GM21360 (cell line): ENCODE data around the gene ARVCF.

ENCODE experiments used
- ATAC-seq: cut with Tn5 transposase; IDR thresholded peaks from one replicate; pipeline ENCODE4 v1.9.1; 2021; ENCODE audit warnings: mild to moderate bottlenecking, moderate library complexity; ENCODE audit not compliant: unreplicated experiment

The ARVCF gene

DNA sequence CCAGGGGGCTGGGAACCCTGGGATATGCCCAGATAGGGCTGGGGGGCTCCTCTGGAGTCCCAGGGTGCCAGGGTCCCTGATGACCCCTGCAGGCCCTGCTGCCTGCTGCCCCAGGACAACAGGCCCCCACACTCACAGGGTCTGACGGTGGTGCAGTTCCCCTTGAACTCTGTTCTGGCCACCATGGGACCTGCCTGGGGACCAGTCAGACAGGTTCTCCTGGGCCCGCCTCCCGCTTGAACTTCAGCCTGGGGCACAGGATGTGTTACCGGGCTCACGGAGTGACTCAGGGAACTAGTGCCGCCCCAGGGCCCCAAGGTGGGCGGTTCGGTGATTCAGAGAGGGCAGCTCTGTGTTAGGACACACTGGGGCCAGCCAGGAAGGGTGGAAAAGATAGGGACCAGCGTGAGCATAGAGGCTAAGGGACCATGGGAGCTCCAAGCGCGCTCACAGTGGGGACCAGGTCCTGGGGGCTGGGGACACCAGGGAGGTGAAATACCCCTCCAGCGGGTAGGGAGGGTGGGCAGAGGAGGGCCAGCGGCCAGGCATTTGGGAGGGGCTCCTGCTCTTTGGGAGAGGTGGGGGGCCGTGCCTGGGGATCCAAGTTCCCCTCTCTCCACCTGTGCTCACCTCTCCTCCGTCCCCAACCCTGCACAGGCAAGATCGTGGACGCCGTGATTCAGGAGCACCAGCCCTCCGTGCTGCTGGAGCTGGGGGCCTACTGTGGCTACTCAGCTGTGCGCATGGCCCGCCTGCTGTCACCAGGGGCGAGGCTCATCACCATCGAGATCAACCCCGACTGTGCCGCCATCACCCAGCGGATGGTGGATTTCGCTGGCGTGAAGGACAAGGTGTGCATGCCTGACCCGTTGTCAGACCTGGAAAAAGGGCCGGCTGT lies 53.5 kb downstream of the ARVCF start:
- no peak for ATAC-seq

DNA sequence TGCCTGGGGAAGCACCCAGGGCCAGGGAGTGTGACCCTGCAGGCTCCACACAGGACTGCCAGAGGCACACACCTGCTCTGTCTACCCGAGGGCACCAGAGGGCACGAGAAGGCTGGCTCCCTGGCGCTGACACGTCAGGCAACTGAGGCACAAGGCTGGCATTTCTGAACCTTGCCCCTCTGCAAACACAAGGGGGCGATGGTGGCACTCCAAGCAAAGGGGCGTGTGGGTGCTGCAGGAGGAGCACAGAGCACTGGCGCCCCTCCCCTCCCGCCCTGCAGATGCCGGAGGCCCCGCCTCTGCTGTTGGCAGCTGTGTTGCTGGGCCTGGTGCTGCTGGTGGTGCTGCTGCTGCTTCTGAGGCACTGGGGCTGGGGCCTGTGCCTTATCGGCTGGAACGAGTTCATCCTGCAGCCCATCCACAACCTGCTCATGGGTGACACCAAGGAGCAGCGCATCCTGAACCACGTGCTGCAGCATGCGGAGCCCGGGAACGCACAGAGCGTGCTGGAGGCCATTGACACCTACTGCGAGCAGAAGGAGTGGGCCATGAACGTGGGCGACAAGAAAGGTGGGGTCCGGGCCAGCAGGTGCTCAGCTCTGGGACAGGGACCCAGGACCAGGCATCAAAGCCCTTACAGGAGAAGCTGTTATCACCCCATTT lies 54.2 kb downstream of the ARVCF start:
- ATAC-seq, result no peak

DNA sequence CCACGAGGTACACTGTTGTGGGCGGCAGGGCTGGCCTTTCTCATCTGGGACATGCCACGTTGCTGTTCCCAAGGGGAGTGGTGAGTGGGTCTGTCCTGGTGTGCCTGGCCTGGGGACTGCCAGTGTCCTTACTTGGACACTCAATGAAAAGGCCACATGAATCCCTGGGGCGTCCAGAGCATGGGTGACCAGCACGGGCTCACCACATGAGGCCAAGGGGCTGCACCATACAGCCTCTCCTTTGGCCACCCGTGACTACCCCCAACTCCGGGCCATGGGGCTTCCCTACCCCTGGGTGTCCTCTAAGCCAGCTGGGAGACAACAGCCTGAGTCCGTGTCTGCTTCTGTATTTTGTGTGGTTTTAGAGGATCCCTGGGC lies 54.8 kb downstream of the ARVCF start:
- no peak for ATAC-seq

DNA sequence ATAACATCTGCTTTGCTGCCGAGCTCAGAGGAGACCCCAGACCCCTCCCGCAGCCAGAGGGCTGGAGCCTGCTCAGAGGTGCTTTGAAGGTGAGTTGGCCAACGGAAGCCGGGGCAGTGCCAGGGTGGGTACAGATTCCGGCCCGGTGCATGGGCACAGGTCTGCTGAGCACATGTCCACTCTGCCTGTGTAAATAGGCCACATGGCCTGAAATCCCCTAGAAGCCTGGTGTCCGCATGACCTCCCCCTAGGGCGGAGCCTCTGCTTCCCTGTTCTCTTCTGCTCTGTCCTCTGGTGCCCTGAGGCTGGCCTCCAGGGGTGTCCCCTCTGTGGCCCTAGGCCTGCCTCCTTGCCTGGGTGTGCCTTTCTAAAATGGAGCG lies 55.4 kb downstream of the ARVCF start:
- no peak for ATAC-seq

DNA sequence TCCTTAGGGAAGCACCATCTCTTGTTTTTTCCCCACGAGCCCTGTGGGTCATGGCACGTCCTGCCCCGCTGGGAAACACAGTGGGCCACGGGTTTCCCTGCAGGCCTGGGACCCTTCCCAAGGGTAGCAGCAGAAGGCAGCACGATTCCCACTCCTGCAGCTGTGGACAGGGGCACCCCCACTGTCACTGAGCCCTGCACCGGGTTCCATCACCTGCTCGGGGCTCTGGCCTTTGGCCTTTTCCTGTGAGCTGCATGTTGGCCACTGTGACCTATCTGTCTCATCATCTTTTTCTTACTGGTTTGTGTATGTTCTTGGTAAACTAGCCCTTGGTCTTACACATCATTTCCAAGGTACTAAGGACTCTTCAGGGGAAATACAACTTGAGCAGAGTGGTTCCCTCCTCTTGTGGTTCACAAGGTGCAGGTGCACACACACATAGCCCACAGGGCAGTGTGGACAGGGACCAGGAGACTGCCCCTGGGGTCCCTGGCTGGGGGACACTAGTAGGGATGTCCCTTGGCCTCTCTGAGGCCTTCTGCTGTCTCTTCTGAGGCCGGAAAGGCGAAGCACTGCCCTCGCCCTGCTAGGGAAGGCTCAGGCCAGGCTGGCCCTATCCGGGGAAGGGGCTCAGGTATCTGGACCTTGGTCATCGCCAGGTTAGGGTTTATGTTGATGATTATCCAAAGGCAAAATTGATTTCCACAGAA lies 56.0 kb downstream of the ARVCF start:
- ATAC-seq, result no peak

DNA sequence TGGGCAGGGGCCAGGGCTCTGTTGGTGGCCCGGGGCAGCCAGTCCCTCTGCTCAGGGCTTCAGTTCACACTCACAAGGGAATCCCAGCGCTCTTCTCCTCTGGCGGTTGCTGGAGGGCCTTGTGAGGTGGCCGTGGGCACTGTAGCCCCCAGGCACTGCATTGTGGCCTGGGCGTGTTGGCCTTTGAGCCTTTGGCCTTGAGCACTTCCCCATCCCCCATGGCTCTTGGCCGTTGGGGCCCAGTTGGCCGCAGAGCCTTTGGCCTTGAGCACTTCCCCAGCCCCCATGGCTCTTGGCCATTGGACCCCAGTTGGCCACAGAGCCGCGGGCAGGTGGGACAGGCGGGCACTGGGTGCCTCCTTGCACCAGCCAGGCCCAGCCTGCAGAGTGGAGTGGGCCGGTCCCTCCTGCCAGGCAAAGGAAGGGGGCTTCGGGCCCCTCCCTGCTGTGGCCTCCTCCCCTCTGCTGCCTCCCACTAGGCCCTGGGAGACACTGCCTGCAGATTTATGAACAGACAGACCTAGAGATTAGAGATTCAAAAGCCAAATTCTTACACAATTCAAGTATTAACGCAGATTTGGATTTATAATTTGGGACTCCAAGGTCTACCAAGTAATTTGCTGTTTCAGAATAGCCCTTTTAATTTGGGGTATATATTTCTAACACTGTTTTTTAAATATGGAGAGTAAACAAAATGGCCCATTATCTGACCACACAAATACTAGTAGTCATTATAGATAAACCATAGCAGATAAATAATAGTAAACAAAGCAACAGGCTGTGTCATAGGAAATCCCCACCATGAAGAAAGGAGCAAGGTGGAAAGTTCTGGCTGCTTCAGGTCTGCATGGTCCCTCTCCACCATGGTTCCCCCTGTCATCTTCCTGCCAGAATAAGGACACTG lies 56.8 kb downstream of the ARVCF start:
- no peak for ATAC-seq

DNA sequence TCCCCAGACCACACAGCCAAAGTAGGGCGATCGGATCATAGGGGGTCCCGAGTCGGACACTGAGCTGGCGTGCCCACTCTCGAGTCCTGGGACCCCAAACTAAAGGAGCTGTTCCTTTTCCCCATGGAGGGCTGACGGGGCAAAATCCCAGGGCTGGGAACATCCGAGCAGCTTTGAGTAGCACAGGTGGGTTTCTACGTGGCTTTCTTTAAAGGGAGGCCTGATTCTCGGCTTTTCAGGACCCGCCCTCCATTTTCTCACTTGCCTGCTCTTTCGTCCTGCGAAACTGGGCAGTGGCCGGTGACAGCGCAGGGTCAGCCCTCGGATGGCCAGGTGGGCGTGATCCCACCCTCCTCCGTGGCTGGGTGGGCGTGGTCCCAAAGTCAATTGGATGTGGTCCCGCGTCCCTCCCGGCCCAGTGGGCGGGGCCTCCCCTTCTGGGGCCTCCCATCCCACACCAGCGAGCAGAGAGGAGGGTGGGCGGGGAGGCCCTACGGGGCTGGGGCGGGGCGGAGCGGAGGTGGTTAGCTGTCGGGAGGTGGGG lies 57.5 kb downstream of the ARVCF start:
- ATAC-seq, result no peak

DNA sequence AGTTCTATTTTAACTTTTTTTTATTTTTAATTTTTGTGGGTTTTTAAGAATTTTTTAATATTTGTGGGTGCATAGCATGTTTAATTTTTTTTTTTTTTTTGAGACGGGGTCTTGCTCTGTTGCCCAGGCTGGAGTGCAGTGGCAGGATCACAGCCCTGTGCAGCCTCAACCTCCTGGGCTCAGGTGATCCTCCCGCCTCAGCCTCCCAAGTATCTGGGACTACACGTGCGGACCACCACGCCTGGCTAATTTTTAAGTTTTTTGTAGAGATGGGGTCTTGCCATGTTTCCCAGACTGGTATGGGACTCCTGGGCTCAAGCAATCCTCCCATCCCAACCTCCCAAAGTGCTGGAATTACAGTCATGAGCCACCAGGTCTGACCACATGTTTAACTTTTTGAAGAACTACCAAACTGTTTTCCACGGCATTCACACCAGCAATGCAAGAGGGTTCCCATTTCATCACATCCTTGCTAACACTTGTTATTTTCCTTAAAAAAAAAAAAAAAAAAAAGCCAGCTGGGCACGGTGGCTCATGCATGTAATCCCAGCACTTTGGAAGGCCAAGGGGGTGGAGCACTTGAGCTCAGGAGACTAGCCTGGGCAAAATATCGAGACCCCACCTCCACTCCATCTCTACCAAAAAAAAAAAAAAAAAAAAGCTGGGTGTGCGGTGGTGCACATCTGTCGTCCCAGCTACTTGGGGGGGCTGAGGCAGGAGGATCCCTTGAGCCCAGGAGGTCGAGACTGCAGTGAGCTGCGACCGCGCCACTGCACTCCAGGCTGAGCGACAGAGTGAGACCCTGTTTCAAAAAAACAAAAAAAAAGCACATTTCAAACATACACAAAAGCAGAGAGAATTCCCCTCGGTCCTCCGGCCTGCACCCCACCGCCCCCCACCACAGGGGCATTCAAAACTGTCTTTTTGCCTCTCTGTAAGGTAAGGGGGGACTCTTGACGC lies 58.3 kb downstream of the ARVCF start:
- ATAC-seq, result no peak

DNA sequence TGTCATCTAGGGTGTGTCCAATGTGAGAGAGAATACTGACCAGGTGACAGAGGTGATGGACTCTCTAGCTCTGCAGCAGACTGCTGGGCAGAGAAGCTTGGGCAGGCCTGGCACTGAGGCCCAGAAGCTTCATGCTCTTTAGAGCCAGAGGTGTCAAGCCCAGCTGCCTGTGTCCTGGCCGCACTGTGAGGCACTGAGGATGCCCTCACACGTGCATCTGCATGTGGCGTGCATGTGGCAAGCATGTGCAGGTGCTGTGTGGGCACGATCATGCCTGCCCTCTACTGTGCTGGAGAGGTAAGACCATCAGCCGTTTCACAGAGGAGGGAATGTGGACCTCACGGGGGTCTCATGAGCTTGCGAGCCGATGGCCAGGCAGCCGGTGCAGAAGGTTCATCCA lies 59.2 kb downstream of the ARVCF start:
- ATAC-seq, result no peak

DNA sequence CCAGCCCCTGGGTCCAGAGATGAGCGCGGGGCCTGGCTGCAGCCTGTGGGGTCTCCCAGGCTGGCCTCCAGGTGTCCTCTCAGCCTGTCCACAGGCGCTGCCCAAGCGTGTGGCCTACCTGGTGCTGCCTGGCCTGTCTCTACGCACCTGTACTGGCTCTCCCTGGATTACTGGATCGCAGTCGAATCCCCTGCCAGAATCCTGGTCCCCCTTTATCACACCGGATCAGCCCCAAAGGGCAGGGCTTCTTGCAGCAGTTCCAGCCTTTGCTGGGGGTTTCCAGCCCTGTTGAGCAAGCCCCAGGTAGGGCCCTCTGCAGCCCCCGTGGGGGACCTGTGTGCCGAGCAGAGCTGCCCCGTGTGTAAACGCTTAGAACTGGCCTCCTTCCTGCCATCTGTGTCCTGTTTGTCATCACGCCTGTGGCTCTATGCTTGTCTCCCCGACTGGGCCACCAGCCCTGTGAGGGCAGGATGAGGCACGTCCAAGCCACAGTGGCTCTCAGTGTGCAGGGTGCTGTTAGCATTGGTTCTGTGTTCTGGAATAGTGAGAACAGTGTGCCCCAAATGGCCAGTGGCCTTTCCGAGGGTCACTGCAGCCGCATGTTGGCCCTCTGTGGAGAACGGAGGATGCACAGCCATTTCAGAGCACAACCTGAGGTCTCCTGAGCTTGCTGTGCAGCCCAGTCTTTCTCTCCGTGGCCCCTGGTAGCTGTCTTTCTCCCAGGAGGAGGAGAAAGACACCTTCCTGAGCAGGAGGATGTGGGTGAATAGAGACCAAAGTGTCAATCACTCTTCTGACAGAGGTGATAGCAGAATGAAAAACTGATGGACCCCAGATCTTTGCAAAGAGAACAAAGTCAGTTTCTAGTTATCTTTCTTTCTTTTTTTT lies 61.1 kb downstream of the ARVCF start:
- ATAC-seq, result no peak

DNA sequence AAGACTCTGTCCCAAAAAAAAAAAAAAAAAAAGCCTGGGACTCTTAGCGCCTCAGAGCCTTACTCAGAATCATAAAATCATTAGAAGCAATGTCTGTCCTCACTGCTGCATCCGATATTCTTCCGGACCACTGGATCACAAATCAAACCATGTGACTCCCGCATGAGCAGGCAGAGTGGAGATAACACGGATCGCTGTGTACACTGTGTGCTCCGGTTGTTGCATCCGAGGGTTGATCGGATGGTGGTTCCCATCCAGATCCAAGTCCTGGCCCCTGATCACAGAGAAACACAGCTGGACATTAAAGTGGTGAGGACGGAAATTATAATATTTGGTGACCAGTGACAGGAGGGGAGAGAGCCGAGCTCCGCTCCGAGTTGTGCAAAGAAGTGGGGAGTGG lies 65.3 kb downstream of the ARVCF start:
- ATAC-seq, result no peak

DNA sequence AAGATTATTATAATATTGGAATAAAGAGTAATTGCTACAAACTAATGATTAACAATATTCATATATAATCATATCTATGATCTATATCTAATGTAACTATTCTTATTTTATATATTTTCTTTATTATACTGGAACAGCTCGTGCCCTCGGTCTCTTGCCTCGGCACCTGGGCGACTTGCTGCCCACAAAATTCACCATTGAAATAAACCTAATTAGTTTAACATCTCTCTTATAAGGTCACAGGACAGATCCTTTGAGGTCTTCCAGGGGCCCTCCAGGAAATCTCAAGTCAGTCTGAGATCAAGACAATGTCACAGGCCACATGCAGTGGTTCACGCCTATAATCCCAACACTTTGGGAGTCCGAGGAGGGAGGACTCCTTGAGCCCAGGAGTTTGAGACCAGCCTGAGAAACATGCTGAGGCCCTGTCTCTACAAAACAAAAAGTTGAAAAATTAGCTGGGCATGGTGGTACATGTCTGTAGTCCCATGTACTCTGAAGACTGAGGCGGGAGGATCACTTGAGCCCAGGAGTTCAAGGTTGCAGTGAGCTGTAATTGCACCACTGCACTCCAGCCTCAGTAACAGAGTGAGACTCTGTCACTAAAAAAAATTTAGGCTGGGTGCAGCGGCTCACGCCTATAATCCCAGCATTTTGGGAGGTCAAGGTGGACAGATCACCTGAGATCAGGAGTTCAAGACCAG lies 68.4 kb downstream of the ARVCF start:
- ATAC-seq, result no peak

DNA sequence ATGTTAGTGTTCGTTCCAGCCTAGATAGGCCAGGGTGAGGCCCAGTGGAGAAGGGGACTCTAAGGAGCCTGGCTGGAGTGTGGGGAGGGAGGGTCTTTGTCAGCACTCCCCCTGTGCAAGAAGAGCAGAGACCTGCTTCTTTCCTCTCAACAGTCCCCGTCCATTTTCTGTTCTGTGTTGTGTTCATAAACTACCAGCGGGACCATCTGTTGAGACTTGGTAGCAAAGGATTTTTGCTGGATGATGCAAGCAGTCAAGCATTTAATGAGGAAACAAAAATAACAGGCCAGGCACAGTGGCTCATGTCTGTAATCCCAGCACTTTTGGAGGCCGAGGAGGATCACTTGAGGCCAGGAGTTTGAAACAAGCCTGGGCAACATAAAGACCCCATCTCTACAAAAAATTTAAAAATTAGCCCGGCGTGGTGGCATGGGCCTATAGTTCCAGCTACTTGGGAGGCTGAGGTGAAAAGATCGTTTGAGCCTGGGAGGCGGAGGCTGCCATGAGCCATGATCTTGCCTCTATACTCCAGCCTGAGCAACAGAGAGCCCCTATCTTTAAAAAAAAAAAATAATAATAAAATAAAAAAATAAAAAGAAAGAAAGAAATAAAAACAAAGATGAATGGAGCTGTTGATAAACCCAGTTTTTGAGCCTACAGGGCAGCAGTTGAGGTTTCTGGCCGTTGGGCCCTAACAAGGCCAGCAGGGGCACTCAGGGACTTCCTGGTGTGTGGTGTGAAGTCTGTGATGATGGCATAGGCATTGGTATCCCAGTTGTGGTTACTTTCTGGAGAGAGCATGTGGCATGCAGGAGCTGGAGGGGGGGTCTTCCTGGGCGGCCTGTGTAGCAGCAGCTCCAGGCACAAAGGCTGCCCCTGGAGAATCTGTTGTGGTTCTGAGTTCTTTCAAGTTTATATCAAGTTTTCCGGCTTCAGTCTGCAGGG lies 73.3 kb downstream of the ARVCF start:
- no peak for ATAC-seq

DNA sequence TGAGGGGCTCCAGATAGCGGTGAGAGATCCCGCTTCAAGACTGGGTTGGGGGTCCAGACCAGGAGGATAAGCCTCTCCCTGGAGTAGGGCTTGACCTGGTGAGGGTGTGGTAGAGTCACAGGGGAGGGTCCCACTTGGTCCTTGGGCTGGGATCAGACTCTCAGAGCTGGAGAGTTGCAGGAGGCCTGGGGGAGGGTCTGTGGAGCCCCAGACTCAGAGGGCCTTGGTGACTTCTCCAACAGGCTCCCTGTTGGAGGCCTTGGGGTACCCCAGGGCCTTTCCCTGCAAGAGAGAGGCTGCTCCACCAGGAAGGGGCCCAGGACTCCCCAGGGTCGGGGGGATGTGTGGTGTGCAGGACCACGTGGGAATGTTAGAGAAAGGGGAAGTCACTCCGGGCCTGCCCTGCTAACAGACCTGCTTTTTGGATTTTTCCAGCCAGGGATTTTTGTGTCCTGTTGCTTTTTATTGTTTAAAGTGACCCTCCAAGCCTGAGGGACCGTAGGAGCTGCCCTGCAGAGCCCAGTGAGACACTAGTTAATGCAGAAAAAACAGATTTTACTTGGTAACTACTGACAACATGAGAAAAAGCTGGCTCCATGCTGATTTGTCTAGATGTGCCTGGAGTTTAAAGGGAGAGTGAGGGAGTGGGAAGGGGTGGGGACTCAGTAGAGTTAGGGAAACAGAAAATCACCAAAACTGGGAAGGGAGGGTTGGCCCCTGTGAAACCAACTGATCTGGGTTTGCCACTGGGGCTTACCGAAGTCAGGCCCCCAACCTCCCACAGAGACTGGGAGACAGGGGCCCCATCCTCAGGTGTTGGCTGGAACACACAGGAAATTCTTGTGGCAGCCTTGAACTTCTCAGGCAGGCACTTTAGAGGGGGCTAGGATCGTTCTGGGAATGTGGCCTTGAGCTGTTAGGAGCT lies 74.2 kb downstream of the ARVCF start:
- ATAC-seq, result no peak

DNA sequence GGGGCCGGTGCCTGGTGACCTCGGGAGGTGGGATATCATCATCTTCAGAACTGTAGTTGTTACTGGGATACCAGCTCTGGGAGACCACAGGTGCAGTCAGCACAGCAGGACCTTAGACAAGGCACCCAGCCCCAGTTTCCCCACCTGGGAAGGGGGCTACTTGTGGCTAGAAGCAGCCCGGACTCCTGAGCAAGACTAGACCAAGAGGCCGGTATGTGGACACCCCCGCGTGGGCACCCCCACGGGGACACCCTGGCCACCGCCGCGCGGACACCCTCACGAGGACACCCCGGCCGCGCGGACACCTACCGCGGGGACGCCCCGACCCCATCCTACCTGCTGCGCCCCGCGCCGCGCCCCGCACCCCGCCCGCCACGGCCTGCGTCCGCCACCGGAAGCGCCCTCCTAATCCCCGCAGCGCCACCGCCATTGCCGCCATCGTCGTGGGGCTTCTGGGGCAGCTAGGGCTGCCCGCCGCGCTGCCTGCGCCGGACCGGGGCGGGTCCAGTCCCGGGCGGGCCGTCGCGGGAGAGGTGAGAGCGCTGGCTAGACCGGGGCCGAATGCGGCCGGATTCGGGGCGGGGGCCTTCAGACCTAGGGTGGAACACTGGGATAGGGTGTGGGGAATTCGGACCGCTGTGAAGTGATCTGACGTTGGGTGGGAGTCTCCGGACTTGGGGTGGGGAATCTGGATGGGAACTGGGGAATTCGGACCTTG lies 75.1 kb downstream of the ARVCF start, which contains the start of the genes COMT and TXNRD2:
TSS of gene COMT (plus strand) at position 408 of the 718 bp plus-strand sequence. CDS start 20,755 bp downstream, outside the sequence.
TSS of gene TXNRD2 (minus strand) at position 454 of the 718 bp plus-strand sequence. CDS start at position 439, 15 bp downstream.
- no peak for ATAC-seq
